Smooth muscle cell of the brain vasculature (primary cell): ENCODE data around the gene CRACR2A.

ENCODE experiments used
- DNase-seq: peaks from one replicate; pipeline ENCODE4 v3.0.0-alpha.2; 2012; ENCODE audit warnings: low read depth, low spot score

CRACR2A gene

DNA sequence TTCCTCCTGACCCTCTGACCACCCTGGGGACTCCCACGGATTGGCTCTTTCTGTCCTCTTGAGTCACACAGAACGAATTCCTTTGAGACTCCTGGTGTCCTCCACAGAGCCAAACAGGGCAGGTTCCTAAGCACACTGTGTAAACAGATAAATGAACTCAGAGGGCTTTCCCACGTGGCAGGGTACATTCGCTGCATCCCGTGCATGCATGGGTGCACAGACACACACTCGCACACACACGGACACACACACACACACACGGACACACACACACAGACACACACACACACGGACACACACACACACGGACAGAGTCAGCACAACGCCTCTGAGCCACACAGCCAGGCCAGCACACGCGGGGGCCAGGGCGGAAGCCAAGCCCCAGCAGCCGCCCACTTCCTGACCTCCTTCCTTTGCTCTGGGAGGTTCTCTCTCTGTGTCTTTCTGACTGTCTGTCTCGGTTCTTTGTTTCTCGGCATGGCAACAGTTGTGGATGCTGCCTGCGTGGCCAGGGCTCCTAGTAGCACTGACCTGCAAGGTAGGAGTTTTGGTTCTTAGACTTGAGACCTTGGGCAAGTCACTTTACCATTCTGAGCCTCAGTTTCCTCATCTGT, 706 bp downstream of the CRACR2A start:
- DNase-seq, result no peak

DNA sequence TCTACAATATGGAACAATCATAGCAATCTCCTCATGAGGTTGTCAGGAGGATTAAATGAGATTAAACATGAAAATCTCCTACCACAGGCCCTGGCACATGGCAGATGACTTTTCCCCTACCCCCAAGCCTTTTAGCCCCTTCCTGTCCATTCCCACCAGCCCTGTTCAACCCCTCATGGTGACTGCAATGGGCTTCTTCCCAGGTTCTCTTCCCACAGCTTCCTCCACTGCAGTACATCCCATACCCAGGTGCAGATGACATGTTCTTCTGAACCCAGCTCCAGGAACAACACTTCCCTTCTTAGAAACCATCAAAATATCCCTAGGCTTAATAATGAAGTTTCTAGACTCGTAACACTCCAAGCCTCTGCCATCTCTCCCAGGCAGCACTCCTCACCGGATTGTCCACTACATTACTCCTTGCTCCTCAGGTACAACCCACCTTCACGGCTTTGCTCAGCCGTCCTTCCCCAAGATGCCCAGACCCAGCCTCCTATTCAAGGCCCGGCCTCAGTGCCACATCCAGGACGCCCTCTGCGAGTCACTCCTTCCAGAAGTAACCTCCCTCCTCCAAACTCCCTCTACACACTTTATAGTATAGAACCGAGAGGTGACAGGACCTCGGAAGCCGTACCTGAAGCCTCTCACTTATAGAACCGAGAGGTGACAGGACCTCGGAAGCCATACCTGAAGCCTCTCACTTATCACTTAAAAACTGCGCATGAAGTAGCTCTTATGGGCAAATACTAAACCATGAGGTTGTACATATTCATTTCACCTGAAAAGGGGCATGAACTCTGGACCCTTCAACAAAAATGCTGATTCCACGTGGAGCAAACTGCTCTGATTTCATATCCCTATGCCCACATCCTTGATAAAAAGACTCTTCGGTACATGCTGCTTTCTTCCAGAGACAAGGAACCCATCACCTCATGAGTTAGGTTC, 1.5 kb downstream of the CRACR2A start:
- DNase-seq, result no peak

DNA sequence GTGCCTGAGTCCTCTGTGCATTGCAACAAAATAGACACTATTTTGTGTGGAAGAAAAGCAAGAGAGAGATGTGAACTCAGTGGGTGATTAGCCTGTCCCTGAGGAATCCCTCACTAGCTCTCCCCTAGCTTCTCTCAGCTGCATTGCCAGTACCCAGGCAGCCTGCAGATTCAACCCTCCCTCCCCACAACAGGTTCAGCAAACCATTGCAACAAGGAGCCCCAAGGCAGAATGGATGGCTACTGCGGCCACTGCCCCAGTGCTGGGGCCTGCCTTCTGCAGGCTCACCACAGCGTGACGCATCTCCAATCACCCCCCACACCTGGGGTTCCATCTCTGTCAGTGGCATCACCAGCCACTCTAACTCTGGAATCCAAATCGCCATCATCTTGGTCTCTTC, 2.3 kb downstream of the CRACR2A start:
- no peak for DNase-seq

DNA sequence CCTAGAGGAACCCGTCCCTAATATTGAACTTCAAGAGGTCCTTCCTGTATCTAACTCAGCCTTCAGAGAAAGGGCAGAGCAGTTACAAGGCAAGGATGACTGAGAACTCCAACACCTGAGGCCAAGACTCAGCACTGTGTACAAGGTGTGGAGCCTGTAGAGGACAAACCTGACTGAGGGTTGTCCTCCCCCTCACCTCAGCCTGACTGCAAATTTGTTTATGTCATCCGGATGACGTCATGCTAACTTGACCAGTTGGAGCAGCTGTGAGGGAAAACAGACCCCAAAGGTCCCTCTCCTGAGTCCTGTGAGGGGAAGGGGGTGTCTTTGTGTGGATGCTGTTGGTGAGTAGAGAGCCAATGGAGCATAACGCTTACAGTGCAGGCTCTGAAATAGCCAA, 4.3 kb downstream of the CRACR2A start:
- no peak for DNase-seq

DNA sequence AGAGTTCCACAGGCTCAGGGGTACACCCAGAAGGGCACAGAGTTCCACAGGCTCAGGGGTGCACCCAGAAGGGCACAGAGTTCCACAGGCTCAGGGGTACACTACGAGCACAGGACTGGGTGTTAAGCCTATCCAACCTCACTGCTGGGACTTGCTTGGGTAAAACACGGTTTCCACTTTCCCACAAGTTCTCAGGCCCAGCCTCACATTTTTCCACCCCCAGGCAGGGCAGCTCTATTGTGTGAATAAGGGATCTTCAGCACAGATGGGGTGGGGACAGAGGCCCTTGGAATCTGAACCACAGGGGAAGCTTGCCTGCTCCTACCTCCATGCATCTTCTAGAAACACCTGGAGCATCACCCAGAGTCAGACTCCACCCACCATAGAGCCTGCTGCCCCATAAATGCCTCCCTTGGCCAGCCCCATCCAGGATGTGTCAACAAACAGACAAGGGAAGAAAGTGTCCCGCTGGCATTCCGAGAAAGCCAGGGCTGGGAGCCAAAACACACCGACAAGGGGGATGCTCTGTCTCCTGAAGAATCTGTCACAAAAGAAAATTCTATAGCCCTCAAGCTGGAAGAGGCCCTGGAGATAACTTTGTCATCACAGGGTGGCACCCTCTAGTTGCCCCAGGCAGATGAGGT, 4.8 kb downstream of the CRACR2A start:
- DNase-seq, result no peak

DNA sequence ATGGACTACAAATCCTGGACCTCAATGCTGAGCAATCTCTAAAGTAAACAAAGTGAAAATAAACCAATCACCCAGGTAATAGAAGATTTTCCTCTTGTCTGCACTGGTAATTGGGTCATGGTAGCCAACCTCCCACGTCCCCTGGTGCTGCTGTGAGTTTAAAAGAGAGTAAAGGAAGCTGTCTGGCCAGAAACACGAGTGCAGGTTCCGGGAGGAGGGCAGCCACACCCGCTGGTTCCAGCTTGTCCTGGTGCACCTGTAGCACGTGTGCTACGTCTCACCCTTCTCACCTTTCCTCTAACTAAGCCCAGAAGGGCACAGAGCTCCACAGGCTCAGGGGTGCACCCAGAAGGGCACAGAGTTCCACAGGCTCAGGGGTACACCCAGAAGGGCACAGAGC, 5.4 kb downstream of the CRACR2A start:
- DNase-seq, result no peak

DNA sequence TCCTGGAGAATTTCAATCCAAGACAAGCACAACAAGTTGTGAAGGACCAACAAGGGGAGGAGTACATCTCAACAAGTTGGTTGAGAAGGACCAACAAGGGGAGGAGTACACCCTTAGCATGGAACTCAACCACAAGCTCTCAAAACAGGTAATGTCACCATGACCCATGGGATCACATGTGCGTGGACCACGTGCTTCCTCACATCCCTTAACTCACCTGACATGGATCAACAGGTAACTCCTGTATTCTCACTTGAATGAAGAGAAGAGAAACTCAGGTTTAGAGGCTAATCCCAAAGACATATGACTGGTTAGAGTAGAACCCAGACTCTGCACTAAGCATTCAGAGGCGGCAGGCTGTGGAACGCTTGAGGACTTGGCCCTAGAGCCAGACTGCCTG, 6.2 kb downstream of the CRACR2A start:
- DNase-seq, result no peak

DNA sequence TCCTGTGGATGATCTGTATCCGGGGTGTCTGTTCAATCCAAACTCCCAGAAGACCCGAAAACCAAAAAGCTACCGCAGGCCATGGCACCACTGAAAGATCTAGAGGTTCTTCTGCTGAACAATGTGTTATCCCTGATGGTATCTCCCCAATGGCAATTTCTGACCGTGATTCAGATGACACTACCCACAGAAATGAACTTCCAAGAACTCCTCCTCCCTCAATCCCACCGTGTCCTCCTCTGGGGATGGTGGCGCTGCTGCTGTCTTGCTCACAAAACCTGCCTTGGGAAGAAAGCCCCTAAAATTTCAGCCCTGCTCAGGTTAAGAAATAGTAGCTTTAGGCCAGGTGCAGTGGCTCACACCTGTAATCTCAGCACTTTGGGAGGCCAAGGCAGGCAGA, 7.8 kb downstream of the CRACR2A start:
- DNase-seq, result no peak

DNA sequence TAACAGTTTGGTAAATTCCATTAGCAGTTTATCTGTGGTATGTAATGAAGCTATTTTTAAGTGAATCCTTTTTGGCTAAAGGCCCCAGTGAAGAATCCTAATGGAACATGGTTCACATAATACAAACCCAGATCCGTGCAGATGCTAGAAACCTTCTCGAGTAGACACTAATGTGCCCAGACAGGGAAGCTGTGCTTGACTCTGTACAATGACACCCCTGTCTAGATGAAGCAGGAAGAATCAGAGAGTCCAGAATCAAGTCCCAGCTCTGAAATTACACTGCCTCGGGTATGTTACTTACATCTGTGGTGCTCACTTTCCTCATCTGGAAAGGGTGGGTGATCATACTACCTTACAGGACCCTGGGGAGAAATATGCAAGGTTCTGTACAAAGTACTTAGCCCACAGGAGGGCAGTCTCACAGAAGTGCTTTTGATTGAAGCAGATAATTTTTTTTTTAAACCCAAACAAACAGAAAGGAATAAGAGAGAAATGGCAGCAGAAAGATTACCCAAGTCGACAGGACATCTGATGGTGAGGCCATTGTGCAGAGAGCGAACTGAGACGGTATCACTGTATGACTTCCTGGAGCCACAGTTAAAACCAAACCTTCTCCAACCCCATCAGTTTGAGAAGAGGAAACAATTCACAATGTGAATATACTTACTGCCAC, 8.5 kb downstream of the CRACR2A start:
- DNase-seq, result no peak

DNA sequence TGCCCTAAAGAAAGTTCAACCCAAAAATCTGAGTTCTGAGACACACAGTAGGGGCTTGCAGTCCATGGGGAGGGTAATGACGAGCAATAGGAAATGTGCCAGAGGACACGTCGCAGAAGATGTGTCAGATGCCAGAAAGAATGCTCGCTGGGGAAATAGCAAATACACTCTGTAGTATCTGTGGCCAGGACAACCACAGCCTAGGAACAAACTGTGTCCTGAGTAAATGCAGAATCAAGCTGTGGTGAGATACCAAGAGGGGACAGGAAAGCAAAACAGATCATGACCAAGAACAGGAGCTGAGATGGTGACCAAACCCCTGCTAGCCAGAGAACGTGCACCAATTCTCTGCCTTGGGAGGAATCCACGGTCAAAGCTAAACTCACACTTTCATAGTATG, 9.1 kb downstream of the CRACR2A start:
- no peak for DNase-seq

DNA sequence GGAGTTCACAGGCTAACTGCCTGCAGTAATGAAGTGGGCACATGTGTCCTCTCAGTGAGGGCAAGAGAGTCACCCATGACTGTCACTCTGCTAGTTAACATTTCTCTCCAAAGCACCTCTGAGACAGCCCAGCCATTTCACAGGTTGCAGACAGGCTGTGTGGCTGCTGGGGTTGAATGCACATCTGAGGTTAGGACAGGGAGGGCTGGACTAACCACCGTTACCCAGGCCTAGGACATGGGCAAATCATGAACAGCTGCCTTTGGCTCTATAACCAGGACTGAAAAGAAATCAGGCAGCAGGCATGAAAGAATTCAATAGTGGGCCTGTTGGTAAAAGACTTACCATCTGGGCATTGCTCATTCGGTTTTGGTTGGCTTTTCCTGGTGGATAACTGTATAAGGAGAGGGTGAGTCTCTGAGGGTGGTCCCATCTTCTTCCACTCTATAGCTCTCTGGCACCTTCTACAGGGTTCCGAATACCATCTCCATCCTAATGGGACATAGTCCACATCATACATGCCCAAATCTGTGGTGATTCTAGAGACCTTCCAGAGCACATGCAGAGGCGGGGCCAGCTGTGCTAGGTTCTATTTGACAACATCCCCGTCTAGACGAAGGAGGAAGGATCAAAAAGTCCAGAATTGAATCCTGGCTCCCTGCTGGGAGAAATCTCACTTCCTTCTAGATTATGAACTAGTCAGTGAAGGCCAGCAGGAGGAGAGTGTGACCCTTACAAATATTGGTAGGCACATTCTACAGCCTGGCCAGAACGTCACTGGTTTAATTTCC, 10.8 kb downstream of the CRACR2A start:
- no peak for DNase-seq

DNA sequence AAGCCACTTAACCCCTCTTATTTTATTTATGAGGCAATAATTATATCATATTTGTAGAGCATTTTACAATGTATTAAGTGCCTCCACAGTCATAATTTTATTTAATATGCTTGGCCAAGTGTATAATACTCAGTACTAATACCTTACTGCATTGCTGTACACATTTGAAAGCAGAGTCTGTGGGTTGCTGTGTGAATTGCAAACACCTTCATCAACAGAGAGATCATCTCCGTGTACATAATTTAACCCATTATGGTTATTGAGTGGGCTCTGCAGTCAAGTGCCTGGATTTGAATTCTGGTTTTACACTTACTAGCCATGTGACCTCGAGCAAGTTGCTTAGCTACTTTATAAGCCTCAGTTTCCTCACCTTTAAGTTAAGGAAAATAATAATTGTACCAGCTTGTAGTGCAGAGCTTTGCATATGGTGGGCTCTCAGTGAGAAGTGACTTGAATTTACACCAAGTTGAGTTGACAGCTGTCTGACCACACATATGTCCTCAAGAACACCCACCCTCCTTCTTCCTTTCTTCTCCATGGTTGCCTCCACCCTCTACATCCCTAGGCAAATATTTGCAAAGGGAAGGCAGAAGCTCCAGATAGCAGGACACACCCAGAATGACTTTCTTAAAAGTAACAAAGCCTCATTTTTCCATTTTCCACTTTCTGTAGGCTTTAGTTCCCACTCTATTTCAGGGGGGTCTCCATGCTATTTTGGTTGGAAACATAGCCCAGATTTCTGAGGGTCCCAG, 12.3 kb downstream of the CRACR2A start:
- no peak for DNase-seq

DNA sequence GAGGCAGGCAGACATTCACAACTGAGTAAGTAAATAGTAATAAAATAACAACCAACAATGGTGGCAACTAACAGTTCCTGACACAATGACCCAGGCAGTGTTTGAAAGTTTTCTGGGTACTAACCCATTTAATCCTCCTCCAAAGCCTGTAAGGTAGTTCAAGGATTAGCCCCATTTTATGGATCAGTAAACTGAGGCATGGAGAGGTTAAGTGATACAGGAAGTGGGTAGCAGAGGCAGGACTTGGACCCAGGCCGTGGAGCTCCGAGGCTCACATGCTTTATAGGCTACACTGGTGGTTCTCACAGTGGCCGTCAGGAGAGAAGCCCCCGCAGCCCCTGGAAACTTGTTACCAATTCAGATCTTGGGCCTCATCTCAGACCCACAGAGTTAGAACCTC, 17.5 kb downstream of the CRACR2A start:
- no peak for DNase-seq

DNA sequence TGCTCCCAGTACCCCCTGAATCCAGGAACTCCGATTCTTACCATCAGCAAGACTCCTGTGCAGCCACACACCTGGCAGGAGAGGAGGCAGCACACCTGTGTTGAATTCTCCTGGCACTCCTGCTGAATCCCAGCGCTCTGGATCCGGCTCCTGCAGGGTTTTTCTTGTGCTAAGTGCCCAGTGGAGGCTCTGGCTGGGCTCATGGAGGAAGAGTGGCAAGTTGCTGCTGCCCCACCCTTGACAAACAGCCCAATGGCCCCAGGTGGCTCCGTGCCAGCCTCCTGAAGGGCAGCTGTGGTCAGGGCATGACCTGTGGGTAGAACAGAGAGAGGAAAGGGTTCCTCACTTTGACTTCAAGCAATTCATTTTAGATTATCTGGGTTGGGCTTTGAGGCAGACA, 20.0 kb downstream of the CRACR2A start:
- no peak for DNase-seq

DNA sequence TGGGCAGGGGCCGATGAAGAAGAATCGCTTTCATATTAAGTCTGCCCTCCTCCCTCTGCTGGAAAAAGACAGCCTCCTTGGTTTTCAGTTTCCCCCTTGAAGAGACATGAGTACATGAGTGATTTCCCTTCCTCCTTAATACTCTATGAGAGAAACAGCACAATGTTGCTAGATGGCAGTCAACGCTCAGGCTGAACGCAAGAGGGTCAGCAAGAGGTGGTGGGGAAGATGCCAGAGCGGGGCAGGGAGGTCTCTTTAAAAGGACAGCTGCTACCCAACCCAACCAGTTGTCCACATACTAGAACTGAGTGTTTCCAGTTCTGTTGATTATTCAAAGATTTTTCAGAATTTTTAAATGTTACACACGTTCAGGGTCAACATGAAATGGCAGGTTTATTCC, 22.8 kb downstream of the CRACR2A start:
- no peak for DNase-seq

DNA sequence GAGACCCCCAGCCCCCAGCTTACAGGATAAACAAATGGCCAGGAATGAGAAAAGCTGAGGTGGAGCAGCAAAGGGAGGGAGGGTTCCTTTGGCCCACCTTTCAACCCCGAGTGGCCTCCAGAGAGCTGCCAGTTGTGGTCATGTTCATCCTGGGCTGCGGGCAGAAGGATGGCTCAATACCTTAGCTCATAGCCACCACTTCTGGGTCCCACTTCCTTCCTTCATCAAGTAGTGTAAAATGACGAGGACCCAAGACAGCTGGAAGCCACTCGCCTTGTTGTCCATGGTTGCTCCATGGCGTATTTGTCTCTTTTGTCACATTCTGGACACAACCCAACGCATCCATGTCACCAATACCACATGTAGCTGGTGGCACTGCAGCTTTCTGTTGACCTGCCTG, 24.2 kb downstream of the CRACR2A start:
- DNase-seq, result no peak

DNA sequence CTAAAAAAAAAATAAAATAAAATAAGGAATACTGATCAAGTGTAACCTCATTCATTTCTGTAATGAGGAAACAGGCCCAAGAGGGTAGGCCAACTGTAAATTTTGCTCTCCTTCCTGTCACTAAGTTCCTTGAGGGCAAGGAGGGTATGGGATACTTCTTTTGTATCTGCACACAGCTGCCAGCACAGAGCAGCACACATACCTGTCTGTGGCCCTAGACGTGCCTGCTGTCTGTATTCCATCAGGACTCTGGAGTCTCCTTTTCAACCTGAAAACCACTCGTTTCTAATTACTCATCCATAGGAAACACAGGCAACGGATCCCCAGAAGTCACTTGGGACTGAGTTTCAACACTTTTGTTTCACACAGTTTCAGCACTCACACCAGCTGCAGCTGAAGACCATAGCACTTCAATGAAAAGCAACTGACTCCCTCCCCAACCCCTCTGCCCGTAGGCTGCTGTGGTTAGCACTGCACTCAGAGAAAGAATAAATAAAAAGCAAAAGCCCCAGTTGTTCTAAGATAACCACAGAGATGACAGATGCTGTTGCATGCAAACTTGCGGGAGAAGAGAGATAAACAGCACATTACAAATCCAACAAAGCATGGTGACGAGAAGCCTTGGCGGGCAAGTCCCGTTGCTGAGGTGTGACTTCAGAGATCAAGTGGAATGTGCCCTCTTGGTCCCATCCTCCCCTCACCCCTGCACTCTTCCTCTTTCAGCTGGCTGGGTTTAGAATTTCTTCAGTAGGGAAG, 24.9 kb downstream of the CRACR2A start:
- DNase-seq, result no peak

DNA sequence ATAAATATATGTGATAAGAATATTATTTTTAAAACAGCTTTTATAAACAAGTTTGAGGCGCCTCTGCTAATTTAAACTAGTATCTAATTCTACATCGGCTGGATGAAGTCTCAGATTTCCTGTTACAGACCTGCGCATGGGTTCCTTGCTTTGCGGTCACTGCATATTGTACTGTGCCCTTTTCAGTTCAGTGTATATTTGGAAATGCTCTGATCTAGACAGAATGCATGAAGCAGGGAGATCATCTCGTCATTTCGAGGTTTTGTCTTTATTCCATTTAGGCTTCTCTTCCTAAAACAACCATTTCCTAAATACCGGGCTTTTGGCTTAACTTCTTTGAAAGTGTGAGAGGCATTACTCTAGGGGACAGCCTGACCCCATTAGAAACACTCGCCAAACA, 25.6 kb downstream of the CRACR2A start:
- DNase-seq, result no peak

DNA sequence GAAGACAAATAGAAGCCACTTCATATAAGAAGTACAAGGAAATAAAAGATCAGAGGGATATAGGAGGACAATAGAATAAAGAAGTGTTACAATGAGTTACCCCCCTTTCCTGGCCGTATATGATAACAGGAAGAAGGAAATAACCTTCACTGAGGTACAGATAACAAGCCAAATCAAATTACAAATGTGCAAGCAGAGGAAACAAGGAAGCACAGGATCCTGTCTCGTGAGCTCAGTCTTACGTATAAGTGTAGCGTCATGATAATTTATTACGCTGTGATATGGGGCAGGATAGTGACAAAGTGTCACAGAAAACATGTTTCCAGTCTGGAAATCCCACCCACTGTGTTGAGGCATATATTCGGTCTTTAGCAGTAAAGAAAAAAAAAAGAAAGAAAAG, 26.5 kb downstream of the CRACR2A start:
- DNase-seq, result no peak
